H9 (cell line): ENCODE data around the gene SMG7. TPM values are rescaled to one million over a fixed set of nuclear protein-coding genes. Genes with fewer than 3 reads are reported as not detected.

Experiments
- DNase-seq: peaks from one replicate; pipeline ENCODE4 v3.0.0-alpha.2; 2017
- H2AFZ ChIP-seq: one replicate; pipeline ENCODE4 v1.6.1; 2013; ENCODE audit warnings: mild to moderate bottlenecking, low read length, control low read depth, moderate library complexity
- H2AK5ac ChIP-seq: 2 replicates; pipeline ENCODE4 v1.6.1; 2013; ENCODE audit warnings: low read length, control low read depth, mixed read lengths; ENCODE audit not compliant: insufficient read length
- H2BK120ac ChIP-seq: one replicate; pipeline ENCODE4 v1.6.1; 2013; ENCODE audit warnings: low read depth, mild to moderate bottlenecking, low read length, control low read depth, inconsistent platforms; ENCODE audit not compliant: poor library complexity, severe bottlenecking
- H2BK12ac ChIP-seq: 2 replicates; pipeline ENCODE4 v1.6.1; 2013; ENCODE audit warnings: low read length, control low read depth, mixed read lengths, low read depth; ENCODE audit not compliant: insufficient read length
- H2BK15ac ChIP-seq: 2 replicates; pipeline ENCODE4 v1.6.1; 2013; ENCODE audit warnings: low read depth, low read length, control low read depth
- H2BK20ac ChIP-seq: one replicate; pipeline ENCODE4 v1.6.1; 2013; ENCODE audit warnings: low read depth, mild to moderate bottlenecking, low read length, control low read depth, inconsistent platforms; ENCODE audit not compliant: poor library complexity, severe bottlenecking
- H2BK5ac ChIP-seq: 2 replicates; pipeline ENCODE4 v1.6.1; 2013; ENCODE audit warnings: low read length, control low read depth, mixed read lengths; ENCODE audit not compliant: insufficient read length
- H3K14ac ChIP-seq: 2 replicates; pipeline ENCODE4 v1.6.1; 2013; ENCODE audit warnings: low read length, control low read depth; ENCODE audit not compliant: insufficient read depth
- H3K18ac ChIP-seq: 2 replicates; pipeline ENCODE4 v1.6.1; 2013; ENCODE audit warnings: low read depth, mild to moderate bottlenecking, mixed read lengths, low read length, control low read depth; ENCODE audit not compliant: insufficient read length
- H3K23ac ChIP-seq: 2 replicates; pipeline ENCODE4 v1.6.1; 2013; ENCODE audit warnings: low read length, control low read depth, mixed read lengths, low read depth; ENCODE audit not compliant: insufficient read length
- H3K23me2 ChIP-seq: 2 replicates; pipeline ENCODE4 v1.6.1; 2013; ENCODE audit warnings: low read depth, mild to moderate bottlenecking, mixed read lengths, low read length, control low read depth; ENCODE audit not compliant: insufficient read length, poor library complexity, severe bottlenecking
- H3K27ac ChIP-seq: 2 replicates; pipeline ENCODE4 v1.5.1; 2013; ENCODE audit warnings: low read length, control low read depth, mixed read lengths, low read depth; ENCODE audit not compliant: insufficient read length
- H3K27me3 ChIP-seq: 2 replicates; pipeline ENCODE4 v1.6.1; 2013; ENCODE audit warnings: low read length, control low read depth, inconsistent platforms; ENCODE audit not compliant: insufficient read depth
- H3K4ac ChIP-seq: 2 replicates; pipeline ENCODE4 v1.6.1; 2013; ENCODE audit warnings: low read depth, mild to moderate bottlenecking, control low read depth, inconsistent platforms, low read length, moderate library complexity
- H3K4me1 ChIP-seq: 2 replicates; pipeline ENCODE4 v1.6.1; 2013; ENCODE audit warnings: low read length, control low read depth, inconsistent platforms; ENCODE audit not compliant: insufficient read depth
- H3K4me2 ChIP-seq: 2 replicates; pipeline ENCODE4 v1.6.1; 2013; ENCODE audit warnings: low read length, control low read depth, mixed read lengths; ENCODE audit not compliant: insufficient read length, insufficient read depth
- H3K56ac ChIP-seq: 2 replicates; pipeline ENCODE4 v1.6.1; 2013; ENCODE audit warnings: low read depth, mild to moderate bottlenecking, mixed read lengths, low read length, control low read depth; ENCODE audit not compliant: insufficient read length
- H3K79me1 ChIP-seq: 2 replicates; pipeline ENCODE4 v1.6.1; 2013; ENCODE audit warnings: low read depth, mild to moderate bottlenecking, moderate library complexity, low read length, control low read depth, inconsistent platforms; ENCODE audit not compliant: insufficient read depth, poor library complexity, severe bottlenecking
- H3K79me2 ChIP-seq: 2 replicates; pipeline ENCODE4 v1.6.1; 2013; ENCODE audit warnings: low read length, control low read depth, inconsistent platforms; ENCODE audit not compliant: insufficient read depth
- H3K9ac ChIP-seq: 2 replicates; pipeline ENCODE4 v1.6.1; 2013; ENCODE audit warnings: low read length, control low read depth, mixed read lengths; ENCODE audit not compliant: insufficient read length; ENCODE audit errors: extremely low read depth
- H3K9me3 ChIP-seq: one replicate; pipeline ENCODE4 v1.6.1; 2013; ENCODE audit warnings: low read depth, low read length, inconsistent platforms; ENCODE audit not compliant: control insufficient read depth
- H3T11ph ChIP-seq: one replicate; pipeline ENCODE4 v1.6.1; 2013; ENCODE audit warnings: mild to moderate bottlenecking, low read length, control low read depth, inconsistent platforms
- H4K20me1 ChIP-seq: one replicate; pipeline ENCODE4 v1.6.1; 2013; ENCODE audit not compliant: control insufficient read depth, insufficient read length, insufficient read depth
- H4K5ac ChIP-seq: 2 replicates; pipeline ENCODE4 v1.6.1; 2013; ENCODE audit warnings: low read depth, mild to moderate bottlenecking, mixed read lengths, low read length, control low read depth; ENCODE audit not compliant: insufficient read length
- H4K8ac ChIP-seq: replicated peaks from 2 replicates; pipeline ENCODE4 v1.6.1; 2013; ENCODE audit warnings: low read length, control low read depth, mixed read lengths, low read depth; ENCODE audit not compliant: insufficient read length
- H4K91ac ChIP-seq: 2 replicates; pipeline ENCODE4 v1.6.1; 2013; ENCODE audit warnings: low read depth, mild to moderate bottlenecking, moderate library complexity, mixed read lengths, low read length, control low read depth; ENCODE audit not compliant: insufficient read length
- H3K27ac Mint-ChIP-seq, 3 experiments: 2 replicates in 2 of 3; 3 replicates in 1 of 3; pipeline ENCODE4 v1.8.0; 2020 to 2021; ENCODE audit warnings: mixed read lengths in 3 of 3, mild to moderate bottlenecking in 1 of 3, moderate library complexity in 1 of 3
- H3K27me3 Mint-ChIP-seq: 2 replicates; pipeline ENCODE4 v1.8.0; 2021; ENCODE audit warnings: low read depth, mild to moderate bottlenecking, moderate library complexity, mixed read lengths
- H3K36me3 Mint-ChIP-seq, 3 experiments: 2 replicates in 2 of 3; 3 replicates in 1 of 3; pipeline ENCODE4 v1.8.0; 2020 to 2021; ENCODE audit warnings: low read depth in 3 of 3, mixed read lengths in 3 of 3; ENCODE audit not compliant: insufficient read depth in 1 of 3
- H3K4me1 Mint-ChIP-seq, 2 experiments: 2 replicates each; pipeline ENCODE4 v1.8.0; 2020; ENCODE audit warnings: mixed read lengths in 2 of 2
- H3K4me3 Mint-ChIP-seq, 2 experiments: 2 replicates in 1 of 2; 3 replicates in 1 of 2; pipeline ENCODE4 v1.8.0; 2020 to 2021; ENCODE audit warnings: mild to moderate bottlenecking in 2 of 2, mixed read lengths in 2 of 2, moderate library complexity in 1 of 2
- H3K9me3 Mint-ChIP-seq, 2 experiments: 2 replicates in 1 of 2; 3 replicates in 1 of 2; pipeline ENCODE4 v1.8.0; 2020; ENCODE audit warnings: mild to moderate bottlenecking in 2 of 2, mixed read lengths in 2 of 2, moderate library complexity in 1 of 2
- WGBS: extraction: QIAGEN DNeasy Blood & Tissue Kit; methylation state at CpG from one replicate; pipeline ENCODE4 v1.1.7; 2013; ENCODE audit warnings: missing lambda C conversion rate, low lambda C conversion rate, mixed read lengths; ENCODE audit not compliant: insufficient read length; ENCODE audit errors: extremely low coverage; 5-methylcytosine and 5-hydroxymethylcytosine counted together
- total RNA-seq: library from RNA; stranded (reverse); gene quantifications from 2 replicates; pipeline ENCODE4 v1.2.1, GENCODE V29; 2021
- TF ChIP-seq, protein P1 (sequence below): fragments of 200-600 bp; sonication (generic); conservative IDR thresholded peaks from 3 replicates; pipeline ENCODE4 v1.8.0; 2021; ENCODE audit warnings: antibody characterized with exemption, mild to moderate bottlenecking

SMG7 gene
- total RNA-seq, 1 experiment from 2014 or later = 77.0 TPM

DNA sequence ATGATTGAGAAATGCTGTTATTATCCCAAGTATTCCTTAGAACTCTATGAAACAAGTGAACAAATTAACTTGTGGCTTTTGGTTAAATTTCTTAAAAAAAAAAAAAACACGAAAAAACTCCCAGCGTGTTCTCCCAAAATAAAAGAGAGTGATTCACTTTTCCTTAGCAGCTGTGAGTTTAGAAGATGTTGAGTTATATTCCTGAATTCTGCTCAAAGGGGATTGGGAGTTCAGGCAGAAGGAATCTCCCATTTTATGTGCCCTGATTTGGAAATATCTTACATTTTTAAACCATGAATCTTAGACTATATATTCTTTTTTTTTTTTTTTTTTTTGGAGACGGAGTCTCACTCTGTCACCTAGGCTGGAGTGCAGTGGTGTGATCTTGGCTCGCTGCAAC lies 34.3 kb downstream of the SMG7 start:
- Histone ChIP-seq H3T11ph (no peak overlapping the region), H3K23me2 (no peaks in the 10 kb centered on the region), H2BK15ac (no peak overlapping the region), H4K91ac (no peak overlapping the region), H3K23ac (no peak overlapping the region), H2BK20ac (no peak overlapping the region), H3K4me2 (no peak overlapping the region), H3K27ac (no peak overlapping the region), H3K9me3 (no peaks in the 10 kb centered on the region), H3K27me3 (no peaks in the 10 kb centered on the region), H2AFZ (no peak overlapping the region), H2AK5ac (no peak overlapping the region), H3K4me1 (peaks cover 2% of the 10 kb centered on the region; the same call in 1 of the 2 replicates), H3K79me2 (peaks cover 3% of the 10 kb centered on the region; the same call in 1 of the 2 replicates), H2BK5ac (no peak overlapping the region), H3K56ac (no peak overlapping the region), H2BK120ac (no peak overlapping the region), H4K8ac (no peak overlapping the region), H3K4ac (no peak overlapping the region), H3K9ac (no peak overlapping the region), H2BK12ac (no peak overlapping the region), H3K14ac (no peak overlapping the region), H4K20me1 (no peaks in the 10 kb centered on the region), H4K5ac (no peak overlapping the region), H3K79me1 (peaks cover 3% of the 10 kb centered on the region), H3K18ac (no peak overlapping the region)
- Mint-ChIP-seq H3K27ac (no peak overlapping the region), H3K4me1 (peaks cover 8 to 11% of the 10 kb centered on the region in 2 experiments), H3K27me3 (no peaks in the 10 kb centered on the region), H3K36me3 (no peaks in the 10 kb centered on the region), H3K9me3 (no peaks in the 10 kb centered on the region), H3K4me3 (no peak overlapping the region)
- no peak for DNase-seq
- WGBS = no CpG with 5 or more reads among the region's 4 CpGs
- TF ChIP-seq, protein P1, sequence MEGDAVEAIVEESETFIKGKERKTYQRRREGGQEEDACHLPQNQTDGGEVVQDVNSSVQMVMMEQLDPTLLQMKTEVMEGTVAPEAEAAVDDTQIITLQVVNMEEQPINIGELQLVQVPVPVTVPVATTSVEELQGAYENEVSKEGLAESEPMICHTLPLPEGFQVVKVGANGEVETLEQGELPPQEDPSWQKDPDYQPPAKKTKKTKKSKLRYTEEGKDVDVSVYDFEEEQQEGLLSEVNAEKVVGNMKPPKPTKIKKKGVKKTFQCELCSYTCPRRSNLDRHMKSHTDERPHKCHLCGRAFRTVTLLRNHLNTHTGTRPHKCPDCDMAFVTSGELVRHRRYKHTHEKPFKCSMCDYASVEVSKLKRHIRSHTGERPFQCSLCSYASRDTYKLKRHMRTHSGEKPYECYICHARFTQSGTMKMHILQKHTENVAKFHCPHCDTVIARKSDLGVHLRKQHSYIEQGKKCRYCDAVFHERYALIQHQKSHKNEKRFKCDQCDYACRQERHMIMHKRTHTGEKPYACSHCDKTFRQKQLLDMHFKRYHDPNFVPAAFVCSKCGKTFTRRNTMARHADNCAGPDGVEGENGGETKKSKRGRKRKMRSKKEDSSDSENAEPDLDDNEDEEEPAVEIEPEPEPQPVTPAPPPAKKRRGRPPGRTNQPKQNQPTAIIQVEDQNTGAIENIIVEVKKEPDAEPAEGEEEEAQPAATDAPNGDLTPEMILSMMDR = no peak
